Measurements from ENCODE around the gene EDNRA.

The EDNRA gene

DNA sequence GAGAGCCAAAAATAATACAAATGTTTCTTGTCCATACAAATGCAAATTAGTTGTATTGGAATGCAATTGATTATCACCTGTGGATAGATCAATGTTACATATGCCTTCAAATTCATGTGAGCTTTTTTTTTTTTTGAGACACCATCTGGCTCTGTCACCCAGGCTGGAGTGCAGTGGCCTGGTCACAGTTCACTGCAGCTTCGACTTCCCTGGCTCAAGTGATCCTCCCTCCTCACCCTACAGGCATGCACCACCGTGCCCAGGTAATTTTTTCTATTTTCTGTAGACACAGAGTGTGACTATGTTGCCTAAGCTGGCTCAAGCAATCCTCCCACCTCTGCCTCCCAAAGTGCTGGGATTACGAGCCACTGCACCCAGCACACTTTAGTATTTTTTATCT lies 97.7 kb downstream of the EDNRA start:
- H3K4me2 ChIP-seq (ENCODE audit: low read length) = no peak overlapping the region
- no peaks in the 10 kb centered on the region for H3K27me3 ChIP-seq (ENCODE audit: control insufficient read depth, insufficient read depth, low read length)
- no peak overlapping the region for H3K4me3 ChIP-seq (ENCODE audit: low read length)
- no peaks in the 10 kb centered on the region for H3K9me3 ChIP-seq (replicated peaks; ENCODE audit: low read length)
- no peaks in the 10 kb centered on the region for H3K36me3 ChIP-seq (ENCODE audit: insufficient read depth, low read length)
- H3K4me1 ChIP-seq (ENCODE audit: control insufficient read depth, insufficient read depth, low read length) = peaks cover 40% of the 10 kb centered on the region
- no peak overlapping the region for H3K9ac ChIP-seq (ENCODE audit: low read depth, low read length)

- peaks cover 40% of the 10 kb centered on the region for H3K4me1 ChIP-seq (ENCODE audit: control insufficient read depth, insufficient read depth, low read length)
- no peak overlapping the region for H3K4me2 ChIP-seq (ENCODE audit: low read length)
- H3K36me3 ChIP-seq (ENCODE audit: insufficient read depth, low read length) = no peaks in the 10 kb centered on the region
- H3K9me3 ChIP-seq (replicated peaks; ENCODE audit: low read length) = no peaks in the 10 kb centered on the region
- H3K9ac ChIP-seq (ENCODE audit: low read depth, low read length) = no peak overlapping the region
- H3K4me3 ChIP-seq (ENCODE audit: low read length) = no peak overlapping the region
- H3K27me3 ChIP-seq (ENCODE audit: control insufficient read depth, insufficient read depth, low read length) = no peaks in the 10 kb centered on the region
Measured at GRCh38 chr4:147580396-147580795, 99.5 kb downstream of the EDNRA start.

GRCh38 chr4:147581606-147582350 lies 100.9 kb downstream of the EDNRA start:
- Histone ChIP-seq H3K4me3 (ENCODE audit: low read length) (no peak overlapping the region), H3K36me3 (ENCODE audit: insufficient read depth, low read length) (no peaks in the 10 kb centered on the region), H3K27me3 (ENCODE audit: control insufficient read depth, insufficient read depth, low read length) (no peaks in the 10 kb centered on the region), H3K4me2 (ENCODE audit: low read length) (no peak overlapping the region), H3K9ac (ENCODE audit: low read depth, low read length) (no peak overlapping the region), H3K9me3 (replicated peaks; ENCODE audit: low read length) (no peaks in the 10 kb centered on the region), H3K4me1 (ENCODE audit: control insufficient read depth, insufficient read depth, low read length) (peaks cover 40% of the 10 kb centered on the region)

DNA sequence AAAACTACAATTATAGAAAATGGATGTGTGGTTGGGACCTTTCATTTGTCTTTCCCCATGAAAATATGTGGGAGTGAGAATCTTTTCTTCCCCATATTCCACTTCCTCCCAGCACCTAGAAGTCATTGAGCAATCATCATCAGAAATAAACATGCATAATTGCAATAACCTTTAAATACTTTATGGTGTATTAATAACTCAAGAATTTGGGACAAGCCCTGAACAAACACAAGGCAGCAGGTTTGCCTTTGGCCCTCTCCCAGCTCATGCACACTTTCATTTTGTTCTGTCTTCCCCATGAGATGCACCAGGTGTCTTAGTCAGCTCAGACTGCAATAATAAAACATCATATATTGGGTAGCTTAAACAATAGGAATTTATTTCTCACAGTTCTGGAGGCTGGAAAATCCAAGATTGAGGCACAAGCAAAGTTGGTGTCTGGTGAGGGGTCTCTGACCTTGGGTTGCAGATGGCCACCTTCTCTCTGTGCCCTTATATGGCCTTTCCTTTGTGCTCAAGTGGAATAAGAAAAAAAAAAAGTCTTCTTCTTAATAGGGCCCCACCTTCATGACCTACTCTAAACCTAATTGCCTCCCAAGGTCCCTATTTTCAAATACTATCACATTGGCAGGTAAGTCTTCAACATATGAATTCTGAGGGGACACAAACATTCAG lies 101.6 kb downstream of the EDNRA start:
- no peaks in the 10 kb centered on the region for H3K27me3 ChIP-seq (ENCODE audit: control insufficient read depth, insufficient read depth, low read length)
- H3K36me3 ChIP-seq (ENCODE audit: insufficient read depth, low read length) = no peaks in the 10 kb centered on the region
- H3K9ac ChIP-seq (ENCODE audit: low read depth, low read length) = no peak overlapping the region
- H3K4me3 ChIP-seq (ENCODE audit: low read length) = no peak overlapping the region
- peaks cover 36% of the 10 kb centered on the region for H3K4me1 ChIP-seq (ENCODE audit: control insufficient read depth, insufficient read depth, low read length)
- H3K4me2 ChIP-seq (ENCODE audit: low read length) = no peak overlapping the region
- no peaks in the 10 kb centered on the region for H3K9me3 ChIP-seq (replicated peaks; ENCODE audit: low read length)

DNA sequence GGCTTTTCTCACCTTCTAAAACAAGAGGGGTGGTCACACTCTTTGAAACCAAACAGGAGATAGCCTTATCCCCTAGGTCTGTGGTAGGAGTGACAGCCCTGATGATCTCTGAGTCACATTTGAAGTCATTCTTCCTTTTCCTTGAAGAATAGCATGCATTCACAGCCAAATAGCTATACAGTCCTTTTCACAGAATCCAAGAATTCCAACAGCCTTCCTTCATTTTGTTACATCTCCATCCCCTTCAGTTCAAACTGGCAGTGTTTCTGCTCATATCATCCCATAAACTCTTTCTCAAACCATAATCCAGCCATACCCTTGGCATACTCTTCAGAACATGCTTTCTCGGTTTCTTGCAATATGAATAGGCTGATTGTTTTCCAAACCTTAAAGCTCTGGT lies 103.0 kb downstream of the EDNRA start:
- no peak overlapping the region for H3K9ac ChIP-seq (ENCODE audit: low read depth, low read length)
- H3K4me2 ChIP-seq (ENCODE audit: low read length) = no peak overlapping the region
- H3K4me3 ChIP-seq (ENCODE audit: low read length) = no peak overlapping the region
- H3K27me3 ChIP-seq (ENCODE audit: control insufficient read depth, insufficient read depth, low read length) = no peaks in the 10 kb centered on the region
- no peaks in the 10 kb centered on the region for H3K36me3 ChIP-seq (ENCODE audit: insufficient read depth, low read length)
- peaks cover 24% of the 10 kb centered on the region for H3K4me1 ChIP-seq (ENCODE audit: control insufficient read depth, insufficient read depth, low read length)
- no peaks in the 10 kb centered on the region for H3K9me3 ChIP-seq (replicated peaks; ENCODE audit: low read length)

- H3K27me3 ChIP-seq (ENCODE audit: control insufficient read depth, insufficient read depth, low read length) = no peaks in the 10 kb centered on the region
- H3K4me3 ChIP-seq (ENCODE audit: low read length) = no peak overlapping the region
- no peak overlapping the region for H3K9ac ChIP-seq (ENCODE audit: low read depth, low read length)
- peaks cover 27% of the 10 kb centered on the region for H3K4me1 ChIP-seq (ENCODE audit: control insufficient read depth, insufficient read depth, low read length)
- no peak overlapping the region for H3K4me2 ChIP-seq (ENCODE audit: low read length)
- H3K9me3 ChIP-seq (replicated peaks; ENCODE audit: low read length) = no peaks in the 10 kb centered on the region
- H3K36me3 ChIP-seq (ENCODE audit: insufficient read depth, low read length) = no peaks in the 10 kb centered on the region
Measured at GRCh38 chr4:147586032-147586431, 105.1 kb downstream of the EDNRA start.

DNA sequence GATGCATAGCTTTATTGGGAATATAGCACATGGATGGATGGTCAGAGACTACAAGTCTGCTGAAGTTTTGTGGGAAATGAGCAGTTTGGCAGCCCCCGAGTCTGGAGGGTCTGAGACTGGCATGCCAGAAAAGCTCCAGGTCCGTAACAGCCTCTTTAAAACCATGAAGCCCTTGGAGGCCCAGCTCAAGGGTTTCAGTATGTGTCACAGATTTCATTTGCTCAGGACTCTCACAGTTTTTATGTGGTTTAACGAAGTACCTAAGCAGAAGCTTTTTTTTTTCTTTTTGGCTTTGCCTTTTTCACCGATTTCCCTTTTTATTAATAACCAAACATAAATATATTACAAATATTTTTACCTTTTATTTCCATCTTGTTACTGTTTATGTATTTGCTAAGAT lies 105.7 kb downstream of the EDNRA start:
- no peaks in the 10 kb centered on the region for H3K9me3 ChIP-seq (replicated peaks; ENCODE audit: low read length)

DNA sequence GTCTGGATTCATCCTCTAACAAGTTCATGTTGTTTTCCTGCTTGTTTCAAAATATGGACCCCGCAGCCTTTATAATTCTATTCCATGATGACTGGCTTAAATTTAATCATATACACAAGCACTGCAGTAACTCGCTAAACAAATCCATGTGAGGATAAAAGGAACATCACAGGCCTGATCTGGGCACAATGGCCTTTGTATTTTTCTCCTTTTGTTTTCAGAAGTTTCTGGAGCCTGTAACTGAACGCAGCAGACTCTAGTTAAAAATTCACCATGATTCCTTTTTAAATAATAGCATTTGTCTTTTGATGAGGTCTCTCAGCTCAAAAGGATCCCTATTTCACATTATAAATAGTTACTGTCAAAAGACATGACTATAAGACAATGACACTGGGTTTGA lies 106.1 kb downstream of the EDNRA start:
- Histone ChIP-seq H3K27me3 (ENCODE audit: control insufficient read depth, insufficient read depth, low read length) (no peaks in the 10 kb centered on the region), H3K9ac (ENCODE audit: low read depth, low read length) (no peak overlapping the region), H3K36me3 (ENCODE audit: insufficient read depth, low read length) (no peaks in the 10 kb centered on the region), H3K9me3 (replicated peaks; ENCODE audit: low read length) (no peaks in the 10 kb centered on the region), H3K4me2 (ENCODE audit: low read length) (no peak overlapping the region), H3K4me3 (ENCODE audit: low read length) (no peak overlapping the region), H3K4me1 (ENCODE audit: control insufficient read depth, insufficient read depth, low read length) (peaks cover 18% of the 10 kb centered on the region)

More for the DNA sequence above, 105.7 kb downstream of the EDNRA start:
- H3K4me1 ChIP-seq (ENCODE audit: control insufficient read depth, insufficient read depth, low read length) = peaks cover 22% of the 10 kb centered on the region
- H3K4me2 ChIP-seq (ENCODE audit: low read length) = no peak overlapping the region
- no peaks in the 10 kb centered on the region for H3K27me3 ChIP-seq (ENCODE audit: control insufficient read depth, insufficient read depth, low read length)
- H3K4me3 ChIP-seq (ENCODE audit: low read length) = no peak overlapping the region
- H3K9ac ChIP-seq (ENCODE audit: low read depth, low read length) = no peak overlapping the region
- H3K36me3 ChIP-seq (ENCODE audit: insufficient read depth, low read length) = no peaks in the 10 kb centered on the region

DNA sequence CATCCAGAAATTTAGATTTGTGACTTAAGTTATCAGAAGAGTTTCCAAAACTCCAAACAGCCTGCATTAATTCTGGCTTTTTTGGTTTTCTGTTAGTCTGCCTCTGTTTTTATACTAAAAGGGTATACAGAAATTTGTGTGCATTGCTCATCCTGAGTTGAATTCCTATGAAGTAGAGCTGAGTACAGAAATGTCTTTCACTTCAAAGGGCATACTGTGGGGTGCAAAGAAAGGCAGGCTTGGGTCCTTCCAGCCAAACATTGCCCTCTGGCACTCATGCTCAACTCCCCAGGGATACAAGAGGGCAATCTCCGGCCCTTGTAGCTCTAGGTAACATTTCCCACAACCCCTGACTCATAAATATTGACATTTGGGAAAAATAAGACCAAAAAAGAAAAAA lies 108.7 kb downstream of the EDNRA start:
- Histone ChIP-seq H3K4me1 (ENCODE audit: control insufficient read depth, insufficient read depth, low read length) (peaks cover 12% of the 10 kb centered on the region), H3K4me3 (ENCODE audit: low read length) (no peak overlapping the region), H3K4me2 (ENCODE audit: low read length) (no peak overlapping the region), H3K9me3 (replicated peaks; ENCODE audit: low read length) (no peaks in the 10 kb centered on the region), H3K9ac (ENCODE audit: low read depth, low read length) (peak overlapping the region; percentile 44), H3K36me3 (ENCODE audit: insufficient read depth, low read length) (no peaks in the 10 kb centered on the region), H3K27me3 (ENCODE audit: control insufficient read depth, insufficient read depth, low read length) (no peaks in the 10 kb centered on the region)

DNA sequence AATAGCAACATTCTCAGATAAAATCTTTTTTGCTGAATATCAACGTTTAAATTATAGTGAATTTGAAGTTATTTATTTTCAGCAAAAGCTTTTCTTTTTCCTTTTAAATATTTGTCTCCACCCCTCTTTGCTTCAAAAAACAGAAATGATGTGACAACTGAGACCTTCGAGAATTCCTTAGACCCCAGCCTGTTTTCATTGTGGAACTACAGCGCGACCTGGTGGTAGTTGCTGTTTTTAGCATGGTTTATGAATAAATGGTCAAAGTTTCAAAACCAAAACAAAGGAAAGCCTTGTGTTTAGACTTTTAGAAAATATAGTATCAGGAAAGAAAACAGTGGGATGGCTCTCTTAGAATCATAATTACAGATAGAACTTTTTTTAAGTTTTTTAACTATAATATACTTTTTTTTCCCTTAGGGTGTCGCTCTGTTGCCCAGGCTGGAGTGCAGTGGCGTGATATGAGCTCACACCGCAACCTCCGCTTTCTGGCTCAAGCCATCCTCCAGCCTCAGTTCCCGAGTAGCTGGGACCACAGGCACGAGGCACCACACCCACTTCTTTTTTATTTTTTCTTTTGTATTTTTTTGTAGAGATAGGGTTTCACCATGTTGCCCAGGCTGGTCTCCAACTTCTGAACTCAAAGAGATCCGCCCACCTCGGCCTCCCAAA lies 109.5 kb downstream of the EDNRA start:
- H3K36me3 ChIP-seq (ENCODE audit: insufficient read depth, low read length) = no peaks in the 10 kb centered on the region
- H3K4me3 ChIP-seq (ENCODE audit: low read length) = no peak overlapping the region
- H3K4me1 ChIP-seq (ENCODE audit: control insufficient read depth, insufficient read depth, low read length) = peaks cover 12% of the 10 kb centered on the region
- peak overlapping the region; percentile 44 for H3K9ac ChIP-seq (ENCODE audit: low read depth, low read length)
- H3K9me3 ChIP-seq (replicated peaks; ENCODE audit: low read length) = no peaks in the 10 kb centered on the region
- no peaks in the 10 kb centered on the region for H3K27me3 ChIP-seq (ENCODE audit: control insufficient read depth, insufficient read depth, low read length)
- H3K4me2 ChIP-seq (ENCODE audit: low read length) = peak overlapping the region; percentile 55

GRCh38 chr4:147591106-147591505 lies 110.2 kb downstream of the EDNRA start:
- Histone ChIP-seq H3K4me2 (ENCODE audit: low read length) (no peak overlapping the region), H3K9me3 (replicated peaks; ENCODE audit: low read length) (no peaks in the 10 kb centered on the region), H3K4me1 (ENCODE audit: control insufficient read depth, insufficient read depth, low read length) (peaks cover 12% of the 10 kb centered on the region), H3K9ac (ENCODE audit: low read depth, low read length) (peak overlapping the region; percentile 18), H3K4me3 (ENCODE audit: low read length) (no peak overlapping the region), H3K27me3 (ENCODE audit: control insufficient read depth, insufficient read depth, low read length) (no peaks in the 10 kb centered on the region), H3K36me3 (ENCODE audit: insufficient read depth, low read length) (no peaks in the 10 kb centered on the region)
